ENCODE data around the gene CTAGE4.
"Not testable (repeated sequence)": the region's sequence is repeated elsewhere in the genome, so short reads cannot be mapped to it uniquely, and the experiment has no call there.

The CTAGE4 gene

GRCh38 chr7:144217200-144217599 lies 33.9 kb downstream of the CTAGE4 start:
- not testable (repeated sequence) for DNase-seq (ENCODE audit: low read depth in 2 of 2)

DNA sequence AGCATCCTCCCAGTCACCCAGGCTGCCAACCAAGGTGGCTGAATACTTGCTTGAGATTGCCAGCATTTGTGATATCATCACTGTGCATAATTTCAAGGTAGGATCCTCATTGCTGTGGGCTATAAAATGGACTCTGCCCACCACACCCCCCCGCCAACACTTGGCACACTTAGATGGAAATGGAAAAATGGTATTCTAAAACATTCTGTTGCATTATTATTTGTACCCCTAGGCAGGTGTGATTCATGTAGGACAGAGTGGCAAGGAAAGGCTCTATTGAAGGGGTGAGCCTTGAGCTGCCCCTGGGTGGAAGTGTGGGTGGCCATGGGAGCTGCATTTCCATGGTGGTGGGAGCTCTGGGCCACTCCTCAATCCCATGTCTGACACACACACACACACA lies 35.3 kb downstream of the CTAGE4 start:
- DNase-seq (ENCODE audit: low read depth in 2 of 2): not testable (repeated sequence)

- not testable (repeated sequence) for DNase-seq (ENCODE audit: low read depth in 2 of 2)
These were observed 35.9 kb downstream of the CTAGE4 start for GRCh38 chr7:144219149-144219548.

DNA sequence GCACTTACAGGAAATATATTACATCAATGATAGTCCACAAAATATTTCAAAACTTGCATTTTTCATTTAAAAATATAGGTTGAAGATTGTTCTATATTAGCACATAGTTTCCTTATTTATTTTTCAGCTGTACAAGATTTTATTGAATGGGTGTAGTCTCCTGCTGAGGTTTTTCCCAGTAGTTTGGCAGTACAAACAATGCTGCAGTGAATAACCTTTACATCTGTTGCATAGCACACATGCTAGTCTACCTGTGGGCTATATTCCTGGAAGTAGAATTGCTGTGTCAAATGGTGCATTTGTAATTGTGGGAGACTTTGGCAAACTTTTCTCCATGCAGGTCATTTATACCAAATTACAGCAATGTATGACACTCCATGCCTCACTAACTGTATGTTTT lies 37.3 kb downstream of the CTAGE4 start:
- DNase-seq (ENCODE audit: low read depth in 2 of 2): not testable (repeated sequence)

DNA sequence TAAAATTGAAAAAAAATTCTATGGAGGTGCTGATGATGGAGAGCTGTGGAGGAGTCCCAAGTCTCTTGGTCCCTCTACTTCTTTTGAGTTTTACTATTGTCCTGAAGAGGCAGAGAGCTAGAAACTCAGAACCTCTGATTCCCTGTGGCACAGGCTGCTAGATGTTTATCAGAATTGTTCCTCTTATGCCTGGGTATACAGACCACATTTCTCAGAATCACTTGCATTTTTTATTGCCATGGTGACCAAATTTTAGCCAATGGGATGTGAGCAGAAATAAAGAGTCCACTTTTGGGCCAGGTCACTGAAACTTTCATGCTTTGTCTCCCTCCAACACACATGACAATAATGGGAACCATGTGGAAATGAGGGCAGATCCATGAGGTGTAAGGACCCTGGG lies 40.4 kb downstream of the CTAGE4 start:
- not testable (repeated sequence) for DNase-seq (ENCODE audit: low read depth in 2 of 2)

DNA sequence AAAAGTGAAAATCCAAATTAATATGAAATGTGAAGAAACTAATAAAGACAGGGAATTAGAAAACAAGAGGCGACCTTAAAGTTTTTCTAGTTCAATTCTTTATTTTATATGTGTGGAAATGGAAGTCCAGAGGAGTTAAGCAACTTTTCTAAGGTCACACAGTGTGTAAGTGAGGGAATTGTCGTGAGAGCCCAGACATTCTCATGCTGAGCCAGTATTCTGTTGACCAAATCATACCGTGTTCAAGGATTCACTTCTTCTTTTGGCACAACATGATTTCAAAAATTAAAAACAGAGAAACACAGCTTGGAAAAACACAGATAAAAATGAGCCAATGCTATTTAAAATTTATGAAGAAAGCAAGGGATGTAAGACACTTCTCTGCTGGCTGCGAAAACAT lies 43.6 kb downstream of the CTAGE4 start:
- not testable (repeated sequence) for DNase-seq (ENCODE audit: low read depth in 2 of 2)

GRCh38 chr7:144228810-144229209 lies 45.5 kb downstream of the CTAGE4 start:
- DNase-seq (ENCODE audit: low read depth in 2 of 2): not testable (repeated sequence)

- DNase-seq (ENCODE audit: low read depth in 2 of 2): not testable (repeated sequence)
These were observed 47.8 kb downstream of the CTAGE4 start for GRCh38 chr7:144231027-144231426.

GRCh38 chr7:144233039-144233438 lies 49.8 kb downstream of the CTAGE4 start:
- not testable (repeated sequence) for DNase-seq (ENCODE audit: low read depth in 2 of 2)
